Stromal cell of bone marrow (primary cell): ENCODE data around the gene FIP1L1.

Experiments used
- DNase-seq: peaks from one replicate; pipeline ENCODE4 v3.0.0-alpha.2; 2012; ENCODE audit warnings: low read depth

The FIP1L1 gene

DNA sequence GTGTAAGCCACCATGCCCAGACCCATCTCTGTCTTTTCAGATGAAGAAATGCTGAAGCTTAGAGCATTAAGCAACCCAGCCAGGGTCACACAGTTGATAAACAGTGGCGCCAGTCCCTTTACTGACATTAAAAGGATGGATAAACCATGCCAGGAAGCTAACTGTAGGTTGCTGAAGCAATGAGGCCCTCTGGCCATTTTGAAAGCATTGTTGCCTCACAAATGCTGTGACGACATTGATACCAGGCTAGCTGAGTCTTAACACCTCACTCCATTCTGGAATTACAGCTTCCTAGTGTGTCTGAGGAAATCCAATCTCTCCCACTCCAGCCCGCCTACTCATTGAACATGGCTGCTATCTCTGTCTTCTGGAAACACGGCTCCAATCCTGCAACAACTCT lies 124.1 kb downstream of the FIP1L1 start:
- no peak for DNase-seq

DNA sequence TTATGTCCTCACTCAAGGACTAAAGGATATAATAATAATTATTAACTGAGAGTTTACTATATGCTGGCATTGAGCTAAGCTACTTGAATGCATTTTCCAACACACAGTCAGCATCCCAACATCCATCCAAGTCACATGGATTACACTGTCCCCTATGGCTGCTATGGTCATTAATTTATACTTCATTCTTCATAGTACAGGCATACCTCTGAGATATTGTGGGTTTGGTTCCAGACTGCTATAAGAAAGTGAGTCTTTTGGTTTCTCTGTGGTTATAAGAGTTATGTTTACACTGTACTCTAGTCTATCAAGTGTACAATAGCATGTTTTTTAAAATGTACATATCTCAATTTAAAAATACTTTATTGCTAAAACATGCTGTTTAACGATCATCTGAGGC lies 124.7 kb downstream of the FIP1L1 start:
- no peak for DNase-seq

GRCh38 chr4:53505947-53506346 lies 128.5 kb downstream of the FIP1L1 start:
- DNase-seq, result no peak

DNA sequence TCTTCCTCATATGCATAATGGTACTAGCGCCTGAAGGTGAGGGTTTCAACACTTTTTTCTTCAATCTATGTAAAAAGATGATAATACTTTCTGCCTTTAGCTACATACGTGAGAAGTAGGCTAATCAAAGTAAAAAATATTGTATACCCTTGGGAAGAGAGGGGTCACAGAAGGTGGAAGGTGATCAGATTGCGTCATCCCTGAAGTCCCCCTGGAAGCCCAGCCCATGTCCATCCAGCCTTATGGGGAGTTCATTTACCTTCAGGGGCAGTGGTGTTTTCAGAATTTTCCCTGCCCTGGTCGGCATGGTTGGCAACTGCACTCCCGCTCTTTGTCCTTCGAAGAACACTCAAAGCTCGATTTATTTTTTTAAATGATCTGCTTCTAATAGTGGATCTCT lies 129.6 kb downstream of the FIP1L1 start:
- DNase-seq, result no peak

- peak; percentile 100 for DNase-seq
Observed at GRCh38 chr4:53507671-53508286, 130.3 kb downstream of the FIP1L1 start.

GRCh38 chr4:53508446-53508845 lies 131.0 kb downstream of the FIP1L1 start:
- DNase-seq, result peak; percentile 92

- DNase-seq, result peak; percentile 43
Observed at GRCh38 chr4:53510321-53510720, 132.9 kb downstream of the FIP1L1 start.
